ENCODE data around the gene ITGA3.
A peak's percentile ranks its signal among the peaks of the same experiment; 100 is the strongest.

GRCh38 chr17:50026837-50027171, 29.1 kb upstream of the ITGA3 start:
- TF ChIP-seq CTCF (IDR thresholded peaks at IDR 0.05) (peak; percentile 93 to 96 (median 95)), POLR2A (IDR thresholded peaks at IDR 0.05) (no peak)
